PC-3 (cell line): ENCODE measurements around the gene KIAA0040.

ENCODE experiments used
- CTCF ChIP-seq: fragments of 300-600 bp; sonication (generic); conservative IDR thresholded peaks from 2 replicates; pipeline ENCODE4 v1.5.1; 2017; ENCODE audit warnings: antibody characterized with exemption, low read depth, mild to moderate bottlenecking, low read length
- EZH2 ChIP-seq: fragments of 300-600 bp; sonication (generic); IDR thresholded peaks from one replicate; pipeline ENCODE4 v1.6.1; 2017; ENCODE audit warnings: antibody characterized with exemption, mild to moderate bottlenecking, low read length; ENCODE audit not compliant: unreplicated experiment

- no peak for TF ChIP-seq EZH2
- no peak for TF ChIP-seq CTCF
These were observed 6.0 kb downstream of the KIAA0040 start for GRCh38 chr1:175186433-175187160.
